Sigmoid colon (tissue), 7 donors: ENCODE measurements around the gene COIL. TPM values are rescaled to one million over a fixed set of nuclear protein-coding genes. Genes with fewer than 3 reads are reported as not detected.
A peak's percentile ranks its signal among the peaks of the same experiment; 100 is the strongest.

Experiments
- DNase-seq: peaks from one replicate; pipeline ENCODE4 v3.0.0-alpha.2; 2019
- H3K27ac ChIP-seq, 4 donors: fragments of 200-600 bp; sonication (generic); one replicate each; pipeline ENCODE4 v1.5.1; 2016 to 2019; ENCODE audit warnings: mild to moderate bottlenecking in 1 of 4
- H3K27me3 ChIP-seq, 3 donors: fragments of 200-600 bp; sonication (generic); one replicate each; pipeline ENCODE4 v1.5.1; 2019; ENCODE audit warnings: mild to moderate bottlenecking in 1 of 3
- H3K36me3 ChIP-seq, 4 donors: fragments of 200-600 bp; sonication (generic); one replicate each; pipeline ENCODE4 v1.5.1; 2016 to 2019
- H3K4me1 ChIP-seq, 4 donors: fragments of 200-600 bp; sonication (generic); one replicate each; pipeline ENCODE4 v1.5.1; 2017 to 2019
- H3K4me3 ChIP-seq, 4 donors: fragments of 200-600 bp; sonication (generic); one replicate each; pipeline ENCODE4 v1.5.1; 2017 to 2019; ENCODE audit warnings: mild to moderate bottlenecking in 2 of 4, moderate library complexity in 1 of 4
- H3K9me3 ChIP-seq, 4 donors: fragments of 200-600 bp in 3 of 4; sonication (generic) in 3 of 4; one replicate each; pipeline versions ENCODE4 v1.5.1 to v1.6.1; 2013 to 2019
- EP300 ChIP-seq, 4 donors: sonication (generic); formaldehyde crosslinking; IDR thresholded peaks; one replicate each; pipeline ENCODE4 v1.6.1; 2017; ENCODE audit warnings: antibody characterized with exemption in 4 of 4
- POLR2A ChIP-seq, 2 donors: fragments of 450-650 bp; IDR thresholded peaks; one replicate each; pipeline ENCODE4 v1.6.1; 2016; ENCODE audit warnings: antibody characterized with exemption in 2 of 2, mild to moderate bottlenecking in 2 of 2, moderate library complexity in 2 of 2
- POLR2AphosphoS5 ChIP-seq, 4 donors: sonication (generic); formaldehyde crosslinking; IDR thresholded peaks; one replicate each; pipeline ENCODE4 v1.6.1; 2017; ENCODE audit warnings: antibody characterized with exemption in 4 of 4
- WGBS, 2 donors: extraction: QIAGEN DNeasy Blood & Tissue Kit; methylation state at CpG; one replicate each; pipeline ENCODE4 v1.1.7; 2013; 5-methylcytosine and 5-hydroxymethylcytosine counted together
- intact Hi-C: fragments of 100-400 bp; cut with DNase I; formaldehyde crosslinking; loops from one replicate; pipeline ENCODE4 v1.15.1; 2023
- polyA plus RNA-seq, 3 donors: library from polyadenylated mRNA; stranded (reverse); fragments of 200-250 nt; gene quantifications; one replicate each; pipeline ENCODE4 v1.2.3, GENCODE V29; 2013
- total RNA-seq, 4 donors: library from RNA; depleted of rRNA; stranded (reverse); fragments of >200 nt; gene quantifications; one replicate each; pipeline ENCODE4 v1.1.0, GENCODE V29; 2016
- TF ChIP-seq, protein P1 (sequence below), 4 experiments: fragments of 450-650 bp in 3 of 4; fragments of 200-600 bp in 1 of 4; IDR thresholded peaks; one replicate each; pipeline ENCODE4 v1.5.1; 2016 to 2019; ENCODE audit warnings: antibody characterized with exemption in 4 of 4, mild to moderate bottlenecking in 3 of 4, moderate library complexity in 2 of 4
- donor health status: healthy with polysubstance abuse.
- donor health status: Bipolar disorder and iron deficiency.
- donor health status: healthy.

Gene COIL
- total and polyA plus RNA-seq, 7 donors, result 8.3 to 15.1 (median 11.8) TPM

DNA sequence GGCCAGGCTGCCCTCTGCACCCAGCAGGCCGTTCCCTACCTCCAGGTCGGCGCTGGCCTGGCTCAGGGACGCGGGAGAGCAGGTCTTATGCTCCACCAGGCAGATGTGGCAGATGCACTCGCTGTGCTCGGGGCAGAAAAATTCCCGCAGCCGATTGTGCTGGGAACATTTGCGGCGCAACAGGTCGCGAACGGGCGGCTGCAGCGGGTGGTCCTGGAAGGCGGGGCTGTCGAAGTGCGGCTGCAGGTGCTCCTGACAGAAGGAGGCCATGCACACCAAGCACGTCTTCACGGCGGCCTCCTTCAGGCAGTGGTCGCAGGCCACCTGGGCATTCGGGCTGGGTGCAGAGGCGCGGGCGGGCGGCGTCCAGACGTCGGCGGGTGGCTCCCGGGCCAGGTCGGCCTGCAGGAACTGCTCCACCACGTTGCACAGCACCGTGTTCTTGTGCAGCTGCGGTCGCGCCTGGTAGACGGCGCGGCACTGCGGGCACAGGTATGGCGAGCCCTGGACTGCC, 47.4 kb downstream of the COIL start:
- Histone ChIP-seq H3K36me3 (peaks cover 0 to 4% (median 1%) of the 10 kb centered on the region in 4 donors), H3K4me1 (peaks cover 0 to 44% (median 40%) of the 10 kb centered on the region in 4 donors), H3K9me3 (no peaks in the 10 kb centered on the region), H3K27ac (peak overlapping the region; percentile 87 to 92 (median 90)), H3K4me3 (peak overlapping the region; percentile 75 to 94 (median 86)), H3K27me3 (no peaks in the 10 kb centered on the region)
- intact Hi-C loops, result loop anchor here (1.0 kb wide), 1 partner anchor 79 kb away; the partner anchor contains the start of gene DGKE
- DNase-seq, result peak; percentile 68
- WGBS, 2 donors, result 0% methylated on average over 44 of the region's 44 CpGs
- TF ChIP-seq, protein P1, sequence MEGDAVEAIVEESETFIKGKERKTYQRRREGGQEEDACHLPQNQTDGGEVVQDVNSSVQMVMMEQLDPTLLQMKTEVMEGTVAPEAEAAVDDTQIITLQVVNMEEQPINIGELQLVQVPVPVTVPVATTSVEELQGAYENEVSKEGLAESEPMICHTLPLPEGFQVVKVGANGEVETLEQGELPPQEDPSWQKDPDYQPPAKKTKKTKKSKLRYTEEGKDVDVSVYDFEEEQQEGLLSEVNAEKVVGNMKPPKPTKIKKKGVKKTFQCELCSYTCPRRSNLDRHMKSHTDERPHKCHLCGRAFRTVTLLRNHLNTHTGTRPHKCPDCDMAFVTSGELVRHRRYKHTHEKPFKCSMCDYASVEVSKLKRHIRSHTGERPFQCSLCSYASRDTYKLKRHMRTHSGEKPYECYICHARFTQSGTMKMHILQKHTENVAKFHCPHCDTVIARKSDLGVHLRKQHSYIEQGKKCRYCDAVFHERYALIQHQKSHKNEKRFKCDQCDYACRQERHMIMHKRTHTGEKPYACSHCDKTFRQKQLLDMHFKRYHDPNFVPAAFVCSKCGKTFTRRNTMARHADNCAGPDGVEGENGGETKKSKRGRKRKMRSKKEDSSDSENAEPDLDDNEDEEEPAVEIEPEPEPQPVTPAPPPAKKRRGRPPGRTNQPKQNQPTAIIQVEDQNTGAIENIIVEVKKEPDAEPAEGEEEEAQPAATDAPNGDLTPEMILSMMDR (IDR thresholded peaks at IDR 0.05), result no peak
- TF ChIP-seq EP300 (IDR thresholded peaks at IDR 0.05) (no peak), POLR2A (IDR thresholded peaks at IDR 0.05) (no peak), POLR2AphosphoS5 (IDR thresholded peaks at IDR 0.05) (no peak)

DNA sequence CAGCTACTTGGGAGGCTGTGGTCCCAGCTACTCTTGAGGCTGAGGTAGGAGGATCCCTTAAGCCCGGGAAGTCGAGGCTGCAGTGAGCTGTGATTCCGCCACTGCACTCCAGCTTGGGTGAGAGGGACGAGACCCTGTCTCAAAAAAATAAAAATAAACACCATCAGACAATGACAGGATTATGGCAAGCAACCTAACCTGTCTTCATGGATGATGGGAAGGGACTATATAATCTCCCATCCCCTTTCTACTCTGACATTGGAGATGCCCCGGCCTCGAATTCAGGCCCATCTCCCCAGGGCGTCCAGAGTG, 47.9 kb downstream of the COIL start:
- no peaks in the 10 kb centered on the region for H3K27me3 ChIP-seq
- TF ChIP-seq POLR2A (IDR thresholded peaks at IDR 0.05), result no peak
- DNase-seq, result no peak
- peaks cover 0 to 8% (median 3%) of the 10 kb centered on the region in 4 donors for H3K36me3 ChIP-seq
- H3K4me3 ChIP-seq, result peak overlapping the region; percentile 75 to 94 (median 86)
- intact Hi-C loops, result loop anchor here (1.0 kb wide), 1 partner anchor 79 kb away; the partner anchor contains the start of gene DGKE
- WGBS, 2 donors, result 5 to 25% methylated on average over 7 of the region's 7 CpGs
- no peaks in the 10 kb centered on the region for H3K9me3 ChIP-seq
- H3K27ac ChIP-seq, result peak overlapping the region; percentile 87 to 92 (median 90)
- H3K4me1 ChIP-seq, result peaks cover 0 to 44% (median 40%) of the 10 kb centered on the region in 4 donors

DNA sequence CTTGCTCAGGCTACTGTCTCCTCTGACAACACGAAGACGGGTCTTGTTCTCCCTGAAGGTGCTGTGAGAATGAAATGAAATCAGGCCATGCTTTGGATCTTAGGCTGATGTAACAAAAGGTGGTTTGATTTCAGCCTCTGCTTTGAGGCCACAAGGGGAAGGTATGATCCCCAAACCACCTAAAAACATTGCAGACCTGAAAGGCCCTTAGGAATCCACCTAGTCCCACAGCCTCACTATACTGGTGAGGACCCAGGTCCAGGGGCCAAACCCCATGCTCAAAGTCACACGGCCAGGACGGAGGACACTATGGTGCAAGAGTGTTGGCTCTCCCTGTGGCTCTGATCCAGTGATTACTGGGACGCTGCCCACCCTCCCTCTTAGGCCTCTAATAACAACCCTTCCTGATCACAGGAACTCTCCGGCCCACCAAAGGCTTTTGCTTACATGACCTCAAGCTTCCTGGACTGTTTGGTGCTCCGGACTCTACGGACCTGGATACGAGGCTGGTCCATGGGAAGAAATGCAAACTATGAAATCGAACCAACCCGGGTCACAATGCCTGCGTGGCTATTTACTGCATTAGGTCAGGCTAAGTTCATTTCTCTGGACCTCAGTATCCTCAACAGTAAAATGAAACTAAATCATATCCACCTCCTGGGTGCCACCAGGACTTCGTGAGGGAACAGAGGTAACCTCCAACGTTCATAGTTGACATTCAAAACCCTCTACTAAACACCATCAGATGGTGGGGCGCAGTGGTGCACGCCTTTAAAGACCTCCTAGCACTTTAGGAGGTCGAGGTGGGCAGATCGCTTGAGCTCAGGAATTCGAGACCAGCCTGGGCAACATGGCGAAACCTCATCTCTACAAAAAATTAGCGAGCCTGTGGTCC, 48.5 kb downstream of the COIL start:
- Histone ChIP-seq H3K9me3 (no peaks in the 10 kb centered on the region), H3K4me3 (peak overlapping the region; percentile 75 to 94 (median 86)), H3K27me3 (no peaks in the 10 kb centered on the region), H3K4me1 (peaks cover 0 to 44% (median 40%) of the 10 kb centered on the region in 4 donors), H3K27ac (peak overlapping the region; percentile 87 to 92 (median 90)), H3K36me3 (peaks cover 0 to 14% (median 6%) of the 10 kb centered on the region in 4 donors)
- TF ChIP-seq POLR2A (IDR thresholded peaks at IDR 0.05) (no peak), EP300 (IDR thresholded peaks at IDR 0.05) (no peak), POLR2AphosphoS5 (IDR thresholded peaks at IDR 0.05) (peak in 1 of 4 donors; percentile 23)
- peak; percentile 88 for DNase-seq
- intact Hi-C loops, result no loop called here
- WGBS, 2 donors, result 11 to 44% methylated on average over 21 of the region's 21 CpGs

DNA sequence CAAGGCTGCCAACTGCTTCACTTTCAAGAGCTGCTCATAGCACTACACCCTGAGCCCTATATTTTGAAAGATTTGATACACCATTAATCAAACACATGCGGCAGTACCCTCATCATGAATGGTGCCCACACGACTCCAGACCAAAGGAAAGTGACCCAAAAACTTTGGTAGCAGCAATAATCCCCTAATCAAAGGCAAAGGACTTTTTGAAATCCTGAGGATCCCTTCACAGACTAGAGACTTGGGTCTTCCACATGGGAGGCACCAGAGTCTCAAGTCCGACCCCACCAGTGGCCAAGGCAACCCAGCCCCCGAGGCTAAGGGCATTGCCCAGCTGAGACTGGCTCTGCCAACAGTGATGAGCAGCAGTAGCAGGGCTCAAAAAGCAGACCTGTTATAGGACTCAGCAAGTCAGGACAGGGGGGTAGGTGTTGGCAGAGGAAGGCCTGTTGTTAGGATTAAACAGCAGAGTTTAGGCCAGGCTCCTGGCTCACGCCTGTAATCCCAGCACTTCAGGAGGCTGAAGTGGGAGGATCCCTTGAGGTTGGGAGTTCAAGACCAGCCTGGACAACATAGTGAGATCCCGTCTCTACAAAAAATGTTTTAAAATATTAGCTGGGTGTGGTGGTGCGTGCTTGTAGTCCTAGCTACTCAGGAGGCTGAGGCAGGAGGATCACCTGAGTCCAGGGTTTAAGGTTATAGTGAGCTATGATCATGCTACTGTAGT, 50.2 kb downstream of the COIL start:
- 79 to 80% methylated on average over 7 of the region's 7 CpGs for WGBS, 2 donors
- Histone ChIP-seq H3K4me1 (peaks cover 0 to 44% (median 36%) of the 10 kb centered on the region in 4 donors), H3K4me3 (no peak overlapping the region), H3K27me3 (no peaks in the 10 kb centered on the region), H3K36me3 (peaks cover 0 to 31% (median 11%) of the 10 kb centered on the region in 4 donors), H3K9me3 (no peaks in the 10 kb centered on the region), H3K27ac (peak overlapping the region; percentile 15 to 91 (median 46))
- TF ChIP-seq POLR2A (IDR thresholded peaks at IDR 0.05), result no peak
- TF ChIP-seq, protein P1 (IDR thresholded peaks at IDR 0.05), result no peak
- no peak for TF ChIP-seq POLR2AphosphoS5 (IDR thresholded peaks at IDR 0.05)
- TF ChIP-seq EP300 (IDR thresholded peaks at IDR 0.05), result no peak
- DNase-seq, result no peak
- intact Hi-C loops, result no loop called here

DNA sequence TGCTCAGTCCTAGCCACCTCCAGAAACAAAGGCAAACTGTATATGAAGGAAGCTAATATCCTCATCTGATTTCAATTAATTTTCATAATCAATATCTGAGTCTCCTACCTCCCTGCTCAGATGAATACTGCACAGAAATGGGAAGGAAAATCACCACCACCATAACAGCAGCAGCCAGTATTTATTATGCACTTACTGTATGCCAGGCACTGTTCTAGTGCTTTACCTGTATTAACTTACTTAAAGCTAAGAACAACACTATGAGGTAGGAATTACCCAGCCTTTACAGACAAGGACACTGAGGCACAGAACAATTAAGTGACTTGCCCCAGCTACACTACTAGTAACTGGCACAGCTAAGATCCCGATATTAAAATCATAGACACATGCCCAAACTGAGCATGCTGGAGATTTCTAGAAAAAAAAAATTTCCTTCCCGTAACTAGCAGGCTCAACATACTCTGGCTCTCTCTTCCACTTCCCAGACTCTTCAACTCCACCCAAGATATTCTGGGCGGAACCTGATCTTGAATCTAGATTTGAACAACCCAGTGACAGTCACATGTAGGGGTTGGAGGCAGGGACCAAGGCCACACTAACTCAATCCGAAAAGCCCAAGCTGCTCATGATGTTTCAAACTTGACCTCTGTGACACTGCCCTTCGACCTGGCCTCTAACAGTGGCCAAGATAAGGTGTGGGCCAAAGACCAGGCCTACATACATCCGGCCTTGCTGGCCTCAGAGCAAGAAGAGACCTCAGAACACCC, 50.9 kb downstream of the COIL start:
- WGBS, 2 donors, result 65 to 76% methylated on average over 6 of the region's 6 CpGs
- no peak for DNase-seq
- no peak overlapping the region for H3K4me3 ChIP-seq
- intact Hi-C loops, result no loop called here
- H3K9me3 ChIP-seq, result no peaks in the 10 kb centered on the region
- TF ChIP-seq POLR2A (IDR thresholded peaks at IDR 0.05) (no peak), EP300 (IDR thresholded peaks at IDR 0.05) (no peak), POLR2AphosphoS5 (IDR thresholded peaks at IDR 0.05) (peak in 2 of 4 donors; percentile 8 to 36)
- no peaks in the 10 kb centered on the region for H3K27me3 ChIP-seq
- peaks cover 0 to 38% (median 29%) of the 10 kb centered on the region in 4 donors for H3K4me1 ChIP-seq
- peak overlapping the region in 3 of 4 donors; percentile 42 to 91 (median 50) for H3K27ac ChIP-seq
- peaks cover 0 to 39% (median 15%) of the 10 kb centered on the region in 4 donors for H3K36me3 ChIP-seq
